Colonic mucosa (tissue), 4 donors: ENCODE data around the gene DNAJC3. TPM values are rescaled to one million over a fixed set of nuclear protein-coding genes. Genes with fewer than 3 reads are reported as not detected.

Source experiments
- DNase-seq: peaks from one replicate; pipeline ENCODE4 v3.0.0-alpha.2; 2020
- H3K27ac ChIP-seq: fragments of 200-600 bp; one replicate; pipeline ENCODE4 v1.8.0; 2021
- H3K27me3 ChIP-seq: fragments of 200-600 bp; one replicate; pipeline ENCODE4 v1.8.0; 2021
- H3K36me3 ChIP-seq: fragments of 200-600 bp; one replicate; pipeline ENCODE4 v1.8.0; 2021
- H3K4me1 ChIP-seq: fragments of 200-600 bp; one replicate; pipeline ENCODE4 v1.8.0; 2021; ENCODE audit warnings: mild to moderate bottlenecking
- H3K4me3 ChIP-seq: fragments of 200-600 bp; one replicate; pipeline ENCODE4 v1.8.0; 2021
- H3K9ac ChIP-seq, 2 donors: one replicate each; pipeline ENCODE4 v1.7.0; 2013; ENCODE audit warnings: control low read depth in 2 of 2, low read depth in 2 of 2, low read length in 2 of 2
- H3K9me3 ChIP-seq: fragments of 200-600 bp; one replicate; pipeline ENCODE4 v1.8.0; 2021
- CTCF ChIP-seq: fragments of 200-600 bp; IDR thresholded peaks from one replicate; pipeline ENCODE4 v1.8.0; 2022; ENCODE audit warnings: antibody characterized with exemption, mild to moderate bottlenecking
- intact Hi-C: fragments of 100-400 bp; cut with DNase I; formaldehyde crosslinking; loops from one replicate; pipeline ENCODE4 v1.14.1; 2022
- total RNA-seq, 2 donors: library from RNA; stranded (reverse); fragmentation: NEBNext Ultra II Directional in 1 of 2; extraction: Animal tissue kit (Norgen Biotek cat#: 25700) in 1 of 2; gene quantifications; one replicate each; pipeline ENCODE4 v1.2.1, GENCODE V29; 2021
- donor health status: healthy.
- donor health status: DM: no; HTN: no; CAD: no.
- donor health status: DM: no; HTN: no; CAD: no.

Gene DNAJC3
- total RNA-seq, result 10 to 100 TPM; 70.6 to 76.8 TPM

- Histone ChIP-seq H3K9me3 (no peaks in the 10 kb centered on the region), H3K4me1 (peaks cover 22% of the 10 kb centered on the region), H3K4me3 (peak within 1 kb of the TSS; percentile 84), H3K27ac (peak within 1 kb of the TSS; percentile 96), H3K9ac (peak within 1 kb of the TSS; percentile 88 to 96), H3K36me3 (no peaks in the 10 kb centered on the region), H3K27me3 (no peaks in the 10 kb centered on the region)
- DNase-seq, result peak; percentile 98
- intact Hi-C loops, result no loop called here
- no peak for TF ChIP-seq CTCF
These were observed at the start of gene DNAJC3 for GRCh38 chr13:95676762-95677563. Gene DNAJC3, plus strand, starts transcription at chr13:95677139. Its CDS starts 117 bp downstream, at chr13:95677256.

- intact Hi-C loops, result no loop called here
- no peaks in the 10 kb centered on the region for H3K36me3 ChIP-seq
- DNase-seq, result no peak
- H3K27me3 ChIP-seq, result no peaks in the 10 kb centered on the region
- H3K9me3 ChIP-seq, result no peaks in the 10 kb centered on the region
- no peak overlapping the region for H3K27ac ChIP-seq
- no peak overlapping the region for H3K9ac ChIP-seq
- H3K4me3 ChIP-seq, result no peak overlapping the region
- TF ChIP-seq CTCF, result no peak
- no peaks in the 10 kb centered on the region for H3K4me1 ChIP-seq
These were observed 49.3 kb upstream of the DNAJC3 start for GRCh38 chr13:95627590-95627989.

GRCh38 chr13:95628488-95628887 lies 48.5 kb upstream of the DNAJC3 start:
- DNase-seq, result no peak
- Histone ChIP-seq H3K27ac (no peak overlapping the region), H3K4me1 (no peaks in the 10 kb centered on the region), H3K9ac (no peak overlapping the region), H3K9me3 (no peaks in the 10 kb centered on the region), H3K36me3 (no peaks in the 10 kb centered on the region), H3K4me3 (no peak overlapping the region), H3K27me3 (no peaks in the 10 kb centered on the region)
- TF ChIP-seq CTCF, result no peak
- intact Hi-C loops, result no loop called here

GRCh38 chr13:95629071-95629470 lies 47.9 kb upstream of the DNAJC3 start:
- Histone ChIP-seq H3K9ac (no peak overlapping the region), H3K9me3 (no peaks in the 10 kb centered on the region), H3K27ac (no peak overlapping the region), H3K36me3 (no peaks in the 10 kb centered on the region), H3K27me3 (no peaks in the 10 kb centered on the region), H3K4me3 (no peak overlapping the region), H3K4me1 (no peaks in the 10 kb centered on the region)
- no peak for DNase-seq
- intact Hi-C loops, result no loop called here
- TF ChIP-seq CTCF, result no peak

GRCh38 chr13:95630593-95630992 lies 46.3 kb upstream of the DNAJC3 start:
- Histone ChIP-seq H3K27me3 (no peaks in the 10 kb centered on the region), H3K4me1 (no peaks in the 10 kb centered on the region), H3K27ac (no peak overlapping the region), H3K9me3 (no peaks in the 10 kb centered on the region), H3K36me3 (no peaks in the 10 kb centered on the region), H3K4me3 (no peak overlapping the region), H3K9ac (no peak overlapping the region)
- intact Hi-C loops, result no loop called here
- no peak for TF ChIP-seq CTCF
- DNase-seq, result no peak
